PC-3 (cell line): ENCODE results near the gene PTPRN2.

Source experiments
- CTCF ChIP-seq: fragments of 300-600 bp; sonication (generic); conservative IDR thresholded peaks from 2 replicates; pipeline ENCODE4 v1.5.1; 2017; ENCODE audit warnings: antibody characterized with exemption, low read depth, mild to moderate bottlenecking, low read length
- EZH2 ChIP-seq: fragments of 300-600 bp; sonication (generic); IDR thresholded peaks from one replicate; pipeline ENCODE4 v1.6.1; 2017; ENCODE audit warnings: antibody characterized with exemption, mild to moderate bottlenecking, low read length; ENCODE audit not compliant: unreplicated experiment
- EZH2phosphoT487 ChIP-seq: fragments of 300-600 bp; sonication (generic); IDR thresholded peaks from 2 replicates; pipeline ENCODE4 v1.6.1; 2018; ENCODE audit warnings: mild to moderate bottlenecking, antibody characterized with exemption, low read length, borderline replicate concordance

DNA sequence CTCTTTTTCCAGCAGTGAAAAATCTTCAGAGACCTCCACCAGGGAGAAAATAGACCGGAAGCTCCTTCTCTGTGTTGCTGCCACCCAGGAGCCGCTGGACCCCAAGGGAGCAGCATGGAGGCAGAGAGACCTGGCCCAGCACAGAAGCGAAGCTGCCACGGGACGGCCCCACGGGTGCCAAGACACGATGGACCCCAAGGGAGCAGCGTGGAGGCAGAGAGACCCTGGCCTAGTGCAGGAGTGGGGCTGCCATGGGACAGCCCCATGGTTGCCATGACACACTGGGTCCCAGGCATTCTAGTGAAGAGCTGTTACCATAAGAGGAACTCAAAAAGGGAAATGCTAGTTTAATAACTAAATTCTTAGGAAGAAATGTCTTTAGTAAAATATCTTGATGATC, 186.3 kb downstream of the PTPRN2 start:
- TF ChIP-seq EZH2 (no peak), CTCF (no peak), EZH2phosphoT487 (no peak)
